ENCODE data around the gene PRAMEF10. TPM values are rescaled to one million over a fixed set of nuclear protein-coding genes. Genes with fewer than 3 reads are reported as not detected.
"Not testable (repeated sequence)": the region's sequence is repeated elsewhere in the genome, so short reads cannot be mapped to it uniquely, and the experiment has no call there.

The PRAMEF10 gene, protein sequence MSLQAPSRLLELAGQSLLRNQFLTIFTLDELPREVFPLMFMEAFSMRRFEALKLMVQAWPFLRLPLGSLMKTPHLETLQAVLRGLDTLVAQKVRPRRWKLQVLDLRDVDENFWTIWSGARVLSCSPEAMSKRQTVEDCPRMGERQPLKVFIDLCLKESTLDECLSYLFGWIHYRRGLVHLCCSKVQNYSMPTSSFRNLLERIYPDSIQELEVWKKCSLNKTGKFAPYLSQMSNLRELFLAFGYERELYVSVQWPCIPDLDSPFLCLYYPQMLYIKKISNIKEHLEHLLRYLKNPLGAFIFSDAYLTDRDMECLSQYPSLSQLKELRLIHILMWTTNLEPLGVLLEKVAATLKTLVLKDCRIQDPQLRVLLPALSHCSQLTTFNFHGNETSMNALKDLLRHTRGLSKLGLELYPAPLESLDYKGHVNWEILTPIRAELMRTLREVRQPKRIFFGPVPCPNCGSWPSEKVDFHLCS
- not detected in 2 replicates for total RNA-seq (ENCODE audit: low replicate concordance)
- long read RNA-seq: 0 reads

DNA sequence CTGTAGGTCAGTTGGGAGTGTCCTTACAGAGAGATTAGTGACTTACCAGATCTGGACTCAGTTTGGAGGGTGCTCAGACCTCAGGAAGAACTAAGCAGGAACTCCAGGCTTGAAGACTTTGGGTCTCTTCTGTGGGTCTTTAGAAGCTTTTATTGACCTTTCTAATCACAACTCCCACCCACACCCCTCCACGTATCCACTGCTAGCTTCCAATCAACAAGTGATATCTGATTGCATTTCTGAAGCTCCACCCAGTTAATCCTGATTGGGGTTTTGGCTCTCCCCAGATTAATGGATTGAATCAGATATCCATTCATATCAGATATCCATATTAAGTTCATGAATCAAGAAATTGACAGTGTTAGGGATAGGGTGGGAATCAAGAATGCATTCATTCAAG, at the start of gene PRAMEF10:
TSS of gene PRAMEF10 (minus strand) at position 101 of the 400 bp plus-strand sequence. CDS start 2,423 bp downstream, outside the sequence.
- not testable (repeated sequence) for H3K27me3 Mint-ChIP-seq; H3K36me3 Mint-ChIP-seq; H3K4me1 Mint-ChIP-seq (ENCODE audit: unreplicated experiment); H3K9me3 Mint-ChIP-seq; H3K4me3 Mint-ChIP-seq; DNase-seq (ENCODE audit: extremely low spot score, unreplicated experiment); H3K27ac Mint-ChIP-seq

DNA sequence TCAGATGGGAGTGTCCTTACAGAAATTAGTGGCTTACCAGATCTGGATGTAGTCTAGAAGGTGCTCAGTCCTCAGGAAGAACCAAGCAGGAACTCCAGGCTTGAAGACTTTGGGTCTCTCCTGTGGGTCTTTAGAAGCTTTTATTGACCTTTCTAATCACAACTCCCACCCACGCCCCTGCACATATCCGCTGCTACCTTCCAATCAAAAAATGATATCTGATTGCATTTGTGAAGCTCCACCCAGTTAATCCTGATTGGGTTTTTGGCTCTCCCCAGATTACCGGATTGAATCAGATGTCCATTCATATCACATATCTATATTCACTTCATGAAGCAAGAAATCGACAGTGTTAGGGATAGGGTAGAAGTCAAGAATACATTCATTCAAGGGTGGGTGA, 49.4 kb upstream of the PRAMEF10 start, which contains the start of gene PRAMEF6:
TSS of gene PRAMEF6 (minus strand) at position 101 of the 400 bp plus-strand sequence. CDS start 5,062 bp downstream, outside the sequence.
- H3K4me1 Mint-ChIP-seq (ENCODE audit: unreplicated experiment); H3K4me3 Mint-ChIP-seq: not testable (repeated sequence)

DNA sequence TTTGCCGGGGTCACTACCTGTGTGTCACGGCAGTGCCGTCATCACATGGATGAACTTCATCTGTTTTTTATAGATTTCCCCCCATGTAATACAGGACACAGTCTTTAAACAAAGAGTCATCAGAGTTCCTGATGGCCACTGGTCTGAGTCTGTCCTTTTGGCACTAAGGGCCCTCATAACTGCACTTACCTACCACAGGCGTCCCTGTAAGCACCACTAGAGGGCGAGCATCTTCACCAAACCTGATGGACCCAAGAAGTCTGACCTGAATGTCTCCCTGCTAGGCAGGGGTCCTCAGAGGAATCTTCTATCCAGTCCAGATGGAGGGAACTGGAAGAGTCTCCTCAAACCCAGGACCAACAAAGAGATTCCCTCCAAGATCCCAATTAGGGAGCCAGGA, 26.3 kb upstream of the PRAMEF10 start:
- H3K27ac Mint-ChIP-seq; H3K4me3 Mint-ChIP-seq; H3K27me3 Mint-ChIP-seq; H3K36me3 Mint-ChIP-seq; H3K9me3 Mint-ChIP-seq; H3K4me1 Mint-ChIP-seq (ENCODE audit: unreplicated experiment); DNase-seq (ENCODE audit: extremely low spot score, unreplicated experiment): not testable (repeated sequence)

More for the DNA sequence above, 49.4 kb upstream of the PRAMEF10 start, which contains the start of gene PRAMEF6:
- not testable (repeated sequence) for H3K27ac Mint-ChIP-seq; DNase-seq (ENCODE audit: extremely low spot score, unreplicated experiment); H3K27me3 Mint-ChIP-seq; H3K36me3 Mint-ChIP-seq; H3K9me3 Mint-ChIP-seq

DNA sequence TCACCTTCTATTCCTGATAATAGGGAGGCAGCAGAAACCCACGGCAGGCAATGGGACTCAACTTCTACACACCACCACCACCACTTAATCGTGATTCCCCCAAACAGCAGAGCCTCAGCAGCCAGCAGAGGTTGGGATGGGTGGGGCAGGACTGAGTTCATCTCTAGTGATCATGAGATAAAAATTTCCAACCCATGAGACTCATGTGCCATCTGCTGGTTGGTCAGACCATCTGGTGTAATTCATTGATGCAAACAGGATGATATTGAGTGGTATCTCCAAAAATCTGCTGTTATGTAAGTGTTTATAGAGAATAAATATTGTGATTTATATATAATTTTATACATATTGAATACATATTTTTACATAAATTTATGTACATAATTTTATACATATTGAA, 23.7 kb upstream of the PRAMEF10 start:
- H3K27ac Mint-ChIP-seq; DNase-seq (ENCODE audit: extremely low spot score, unreplicated experiment); H3K36me3 Mint-ChIP-seq; H3K9me3 Mint-ChIP-seq; H3K4me1 Mint-ChIP-seq (ENCODE audit: unreplicated experiment); H3K27me3 Mint-ChIP-seq; H3K4me3 Mint-ChIP-seq: not testable (repeated sequence)

DNA sequence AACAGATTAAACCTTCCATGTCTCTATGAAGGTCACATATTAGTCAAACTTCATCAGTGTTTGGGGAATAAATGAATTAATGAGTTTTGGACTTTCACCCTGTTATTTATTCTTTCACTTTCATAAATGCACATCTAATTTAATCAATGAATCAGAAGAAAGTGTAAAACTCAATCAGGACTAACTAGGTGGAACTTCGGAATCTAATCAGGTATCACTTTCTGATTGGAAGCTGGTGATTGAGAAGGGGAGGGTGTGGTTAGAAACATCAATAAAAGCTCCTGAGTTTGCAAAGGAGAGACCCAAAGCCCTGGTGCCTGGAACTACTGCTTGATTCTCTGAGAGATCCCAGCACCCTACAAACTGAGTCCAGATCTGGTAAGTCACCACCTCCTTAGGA, 18.2 kb upstream of the PRAMEF10 start, which contains the start of gene PRAMEF7:
TSS of gene PRAMEF7 (plus strand) at position 301 of the 400 bp plus-strand sequence. CDS start 1,083 bp downstream, outside the sequence.
- H3K36me3 Mint-ChIP-seq, H3K9me3 Mint-ChIP-seq: not testable (repeated sequence)

DNA sequence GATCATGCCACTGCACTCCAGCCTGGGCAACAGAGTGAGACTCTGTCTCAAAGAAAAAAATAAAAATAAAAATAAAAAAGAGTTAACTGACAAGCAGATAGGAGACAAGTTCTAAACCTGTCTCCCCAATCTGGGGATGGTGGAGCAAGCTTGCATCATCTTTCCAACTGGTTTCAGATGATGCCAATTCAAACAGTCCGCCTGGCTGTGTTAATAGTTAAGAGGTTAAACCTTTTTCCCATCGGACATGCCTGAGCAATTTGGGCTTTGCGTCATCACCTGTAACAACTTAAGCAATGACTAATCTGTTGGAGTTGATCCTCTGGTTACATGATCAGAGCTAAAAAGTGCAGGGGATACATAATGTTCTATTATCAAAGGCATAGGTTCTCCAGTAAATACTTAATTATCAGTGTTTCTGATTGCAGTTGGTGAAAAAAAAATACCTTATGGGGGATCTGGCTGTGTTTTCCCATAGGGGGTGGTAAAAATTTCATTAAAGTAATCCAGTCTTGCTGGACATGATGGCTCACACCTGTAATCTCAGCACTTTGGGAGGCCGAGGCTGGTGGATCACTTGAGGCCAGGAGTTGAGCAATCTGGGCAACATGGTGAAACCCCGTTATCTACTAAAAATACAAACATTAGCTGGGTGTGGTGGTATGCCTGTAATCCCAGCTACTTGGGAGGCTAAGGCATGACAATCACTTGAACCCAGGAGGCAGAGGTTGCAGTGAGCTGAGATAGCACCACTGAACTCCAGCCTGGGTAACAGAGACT, 5.9 kb upstream of the PRAMEF10 start:
- H3K27ac Mint-ChIP-seq: not testable (repeated sequence)

More for the DNA sequence above, 18.2 kb upstream of the PRAMEF10 start, which contains the start of gene PRAMEF7:
- not testable (repeated sequence) for H3K4me1 Mint-ChIP-seq (ENCODE audit: unreplicated experiment); DNase-seq (ENCODE audit: extremely low spot score, unreplicated experiment); H3K4me3 Mint-ChIP-seq; H3K27ac Mint-ChIP-seq; H3K27me3 Mint-ChIP-seq

DNA sequence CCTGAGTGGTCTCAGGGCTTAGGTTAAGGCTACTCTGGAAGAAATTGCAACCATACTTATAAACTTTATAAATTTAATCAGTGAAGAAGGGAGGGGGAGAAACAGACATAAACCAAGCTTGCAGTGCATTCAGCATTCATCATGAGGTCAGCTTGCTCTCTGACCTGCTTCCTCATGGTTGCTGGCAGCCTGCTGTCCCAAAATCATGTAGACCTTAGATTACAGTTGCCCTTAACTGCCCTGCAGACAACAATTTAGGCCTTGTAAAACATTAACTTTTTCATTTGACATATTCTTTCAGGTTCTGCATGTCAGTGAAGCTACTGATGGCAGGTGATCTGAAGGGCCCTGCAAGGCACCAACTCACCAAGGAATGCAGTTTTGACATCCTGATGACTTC, 1.1 kb upstream of the PRAMEF10 start:
- not testable (repeated sequence) for H3K4me3 Mint-ChIP-seq; H3K9me3 Mint-ChIP-seq; H3K36me3 Mint-ChIP-seq; H3K4me1 Mint-ChIP-seq (ENCODE audit: unreplicated experiment); H3K27ac Mint-ChIP-seq; H3K27me3 Mint-ChIP-seq; DNase-seq (ENCODE audit: extremely low spot score, unreplicated experiment)

More for the DNA sequence above, 5.9 kb upstream of the PRAMEF10 start:
- not testable (repeated sequence) for H3K36me3 Mint-ChIP-seq; H3K27me3 Mint-ChIP-seq; H3K9me3 Mint-ChIP-seq; H3K4me3 Mint-ChIP-seq; H3K4me1 Mint-ChIP-seq (ENCODE audit: unreplicated experiment); DNase-seq (ENCODE audit: extremely low spot score, unreplicated experiment)

DNA sequence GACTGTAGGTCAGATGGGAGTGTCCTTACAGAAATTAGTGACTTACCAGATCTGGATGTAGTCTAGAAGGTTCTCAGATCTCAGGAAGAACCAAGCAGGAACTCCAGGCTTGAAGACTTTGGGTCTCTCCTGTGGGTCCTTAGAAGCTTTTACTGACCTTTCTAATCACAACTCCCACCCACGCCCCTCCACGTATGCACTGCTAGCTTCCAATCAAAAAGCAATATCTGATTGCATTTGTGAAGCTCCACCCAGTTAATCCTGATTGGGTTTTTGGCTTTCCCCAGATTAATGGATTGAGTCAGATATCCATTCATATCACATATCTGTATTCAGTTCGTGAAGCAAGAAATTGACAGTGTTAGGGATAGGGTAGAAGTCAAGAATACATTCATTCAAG, 12.0 kb downstream of the PRAMEF10 start, which contains the start of gene PRAMEF4:
TSS of gene PRAMEF4 (minus strand) at position 101 of the 400 bp plus-strand sequence. CDS start 2,807 bp downstream, outside the sequence.
- H3K4me1 Mint-ChIP-seq (ENCODE audit: unreplicated experiment); H3K4me3 Mint-ChIP-seq; H3K27ac Mint-ChIP-seq; DNase-seq (ENCODE audit: extremely low spot score, unreplicated experiment); H3K36me3 Mint-ChIP-seq; H3K9me3 Mint-ChIP-seq; H3K27me3 Mint-ChIP-seq: not testable (repeated sequence)

DNA sequence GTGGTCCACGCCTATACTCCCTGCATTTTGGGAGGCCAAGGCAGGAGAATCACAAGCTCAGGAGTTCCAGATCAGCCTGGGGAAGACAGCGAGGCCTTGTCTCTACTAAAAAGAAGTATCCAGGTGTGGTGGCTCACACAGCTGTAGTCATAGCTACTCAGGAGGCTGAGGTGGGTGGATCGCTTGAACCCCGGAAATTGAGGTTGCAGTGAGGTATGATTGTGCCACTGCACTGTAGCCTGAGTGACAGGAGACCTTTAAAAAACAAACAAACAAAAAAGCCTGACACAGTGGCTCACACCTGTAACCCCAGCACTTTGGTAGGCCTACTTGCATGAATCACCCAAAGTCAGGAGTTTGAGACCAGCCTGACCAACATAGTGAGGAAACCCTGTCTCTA, 19.6 kb downstream of the PRAMEF10 start:
- H3K27ac Mint-ChIP-seq; H3K27me3 Mint-ChIP-seq; H3K4me3 Mint-ChIP-seq; DNase-seq (ENCODE audit: extremely low spot score, unreplicated experiment); H3K4me1 Mint-ChIP-seq (ENCODE audit: unreplicated experiment); H3K9me3 Mint-ChIP-seq; H3K36me3 Mint-ChIP-seq: not testable (repeated sequence)

DNA sequence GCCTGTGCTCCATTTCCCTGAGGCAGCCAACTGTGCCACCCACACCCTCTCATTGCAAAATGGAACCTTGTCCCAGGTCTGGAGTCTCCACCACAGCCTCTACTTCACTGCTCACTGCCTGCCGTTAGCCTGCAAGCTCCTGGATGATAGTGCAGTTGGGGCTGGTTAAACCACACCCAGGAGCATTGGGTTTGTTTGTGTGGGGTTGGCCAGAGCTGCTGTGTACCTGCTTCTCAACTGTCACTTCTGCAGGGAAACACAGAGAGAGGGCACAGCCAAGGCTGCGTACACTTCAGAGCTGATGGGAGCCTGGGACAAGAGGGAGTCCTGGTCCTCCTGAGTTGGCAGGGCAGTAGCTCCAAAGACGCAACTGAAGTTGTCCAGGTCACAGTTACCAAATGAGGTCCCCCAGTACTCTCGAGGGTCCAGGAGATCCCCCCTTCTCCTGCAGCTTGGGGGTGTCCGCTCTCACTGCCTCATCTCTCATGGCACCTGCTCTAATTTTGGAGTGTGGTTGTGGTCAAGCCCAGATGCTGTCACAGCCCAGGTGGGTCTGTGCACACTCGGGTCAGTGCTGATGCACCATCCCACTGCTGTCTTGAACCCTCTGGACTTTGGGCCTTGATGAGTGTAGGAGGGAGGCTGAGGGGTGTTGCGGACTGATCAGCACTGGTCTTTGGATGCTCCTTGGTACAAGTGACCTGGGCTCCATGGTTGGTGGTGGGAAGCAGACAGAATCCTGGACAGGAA, 34.8 kb downstream of the PRAMEF10 start:
- H3K36me3 Mint-ChIP-seq; H3K27me3 Mint-ChIP-seq; H3K4me1 Mint-ChIP-seq (ENCODE audit: unreplicated experiment); H3K27ac Mint-ChIP-seq; H3K4me3 Mint-ChIP-seq; H3K9me3 Mint-ChIP-seq; DNase-seq (ENCODE audit: extremely low spot score, unreplicated experiment): not testable (repeated sequence)

DNA sequence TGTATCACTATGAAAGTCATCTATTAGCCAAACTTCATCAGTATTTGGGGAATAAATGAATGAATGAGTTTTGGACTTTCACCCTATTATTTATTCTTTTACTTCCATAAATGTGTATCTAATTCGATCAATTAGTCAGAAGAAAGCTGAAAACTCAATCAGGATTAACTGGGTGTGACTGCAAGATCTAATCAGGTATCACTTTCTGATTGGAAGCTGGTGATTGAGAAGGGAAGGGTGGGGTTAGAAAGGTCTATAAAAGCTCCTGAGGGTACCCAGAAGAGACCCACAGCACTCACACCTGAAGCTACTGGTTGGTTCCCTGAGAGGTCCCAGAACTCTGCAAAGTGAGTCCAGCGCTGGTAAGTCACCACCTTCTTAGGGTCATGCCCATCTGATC, 41.3 kb downstream of the PRAMEF10 start, which contains the start of gene PRAMEF2:
TSS of gene PRAMEF2 (plus strand) at position 301 of the 400 bp plus-strand sequence. CDS start 1,924 bp downstream, outside the sequence.
- not testable (repeated sequence) for H3K4me3 Mint-ChIP-seq; H3K4me1 Mint-ChIP-seq (ENCODE audit: unreplicated experiment); H3K9me3 Mint-ChIP-seq; H3K27me3 Mint-ChIP-seq; DNase-seq (ENCODE audit: extremely low spot score, unreplicated experiment); H3K27ac Mint-ChIP-seq; H3K36me3 Mint-ChIP-seq
